H9 (cell line): ENCODE results near the gene ILF2. TPM values are rescaled to one million over a fixed set of nuclear protein-coding genes. Genes with fewer than 3 reads are reported as not detected.

Experiments used
- DNase-seq: peaks from one replicate; pipeline ENCODE4 v3.0.0-alpha.2; 2017
- H2AFZ ChIP-seq: one replicate; pipeline ENCODE4 v1.6.1; 2013; ENCODE audit warnings: mild to moderate bottlenecking, low read length, control low read depth, moderate library complexity
- H2AK5ac ChIP-seq: 2 replicates; pipeline ENCODE4 v1.6.1; 2013; ENCODE audit warnings: low read length, control low read depth, mixed read lengths; ENCODE audit not compliant: insufficient read length
- H2BK120ac ChIP-seq: one replicate; pipeline ENCODE4 v1.6.1; 2013; ENCODE audit warnings: low read depth, mild to moderate bottlenecking, low read length, control low read depth, inconsistent platforms; ENCODE audit not compliant: poor library complexity, severe bottlenecking
- H2BK12ac ChIP-seq: 2 replicates; pipeline ENCODE4 v1.6.1; 2013; ENCODE audit warnings: low read length, control low read depth, mixed read lengths, low read depth; ENCODE audit not compliant: insufficient read length
- H2BK15ac ChIP-seq: 2 replicates; pipeline ENCODE4 v1.6.1; 2013; ENCODE audit warnings: low read depth, low read length, control low read depth
- H2BK20ac ChIP-seq: one replicate; pipeline ENCODE4 v1.6.1; 2013; ENCODE audit warnings: low read depth, mild to moderate bottlenecking, low read length, control low read depth, inconsistent platforms; ENCODE audit not compliant: poor library complexity, severe bottlenecking
- H2BK5ac ChIP-seq: 2 replicates; pipeline ENCODE4 v1.6.1; 2013; ENCODE audit warnings: low read length, control low read depth, mixed read lengths; ENCODE audit not compliant: insufficient read length
- H3K14ac ChIP-seq: 2 replicates; pipeline ENCODE4 v1.6.1; 2013; ENCODE audit warnings: low read length, control low read depth; ENCODE audit not compliant: insufficient read depth
- H3K18ac ChIP-seq: 2 replicates; pipeline ENCODE4 v1.6.1; 2013; ENCODE audit warnings: low read depth, mild to moderate bottlenecking, mixed read lengths, low read length, control low read depth; ENCODE audit not compliant: insufficient read length
- H3K23ac ChIP-seq: 2 replicates; pipeline ENCODE4 v1.6.1; 2013; ENCODE audit warnings: low read length, control low read depth, mixed read lengths, low read depth; ENCODE audit not compliant: insufficient read length
- H3K23me2 ChIP-seq: 2 replicates; pipeline ENCODE4 v1.6.1; 2013; ENCODE audit warnings: low read depth, mild to moderate bottlenecking, mixed read lengths, low read length, control low read depth; ENCODE audit not compliant: insufficient read length, poor library complexity, severe bottlenecking
- H3K27ac ChIP-seq: 2 replicates; pipeline ENCODE4 v1.5.1; 2013; ENCODE audit warnings: low read length, control low read depth, mixed read lengths, low read depth; ENCODE audit not compliant: insufficient read length
- H3K27me3 ChIP-seq: 2 replicates; pipeline ENCODE4 v1.6.1; 2013; ENCODE audit warnings: low read length, control low read depth, inconsistent platforms; ENCODE audit not compliant: insufficient read depth
- H3K4ac ChIP-seq: 2 replicates; pipeline ENCODE4 v1.6.1; 2013; ENCODE audit warnings: low read depth, mild to moderate bottlenecking, control low read depth, inconsistent platforms, low read length, moderate library complexity
- H3K4me1 ChIP-seq: 2 replicates; pipeline ENCODE4 v1.6.1; 2013; ENCODE audit warnings: low read length, control low read depth, inconsistent platforms; ENCODE audit not compliant: insufficient read depth
- H3K4me2 ChIP-seq: 2 replicates; pipeline ENCODE4 v1.6.1; 2013; ENCODE audit warnings: low read length, control low read depth, mixed read lengths; ENCODE audit not compliant: insufficient read length, insufficient read depth
- H3K56ac ChIP-seq: 2 replicates; pipeline ENCODE4 v1.6.1; 2013; ENCODE audit warnings: low read depth, mild to moderate bottlenecking, mixed read lengths, low read length, control low read depth; ENCODE audit not compliant: insufficient read length
- H3K79me1 ChIP-seq: 2 replicates; pipeline ENCODE4 v1.6.1; 2013; ENCODE audit warnings: low read depth, mild to moderate bottlenecking, moderate library complexity, low read length, control low read depth, inconsistent platforms; ENCODE audit not compliant: insufficient read depth, poor library complexity, severe bottlenecking
- H3K79me2 ChIP-seq: 2 replicates; pipeline ENCODE4 v1.6.1; 2013; ENCODE audit warnings: low read length, control low read depth, inconsistent platforms; ENCODE audit not compliant: insufficient read depth
- H3K9ac ChIP-seq: 2 replicates; pipeline ENCODE4 v1.6.1; 2013; ENCODE audit warnings: low read length, control low read depth, mixed read lengths; ENCODE audit not compliant: insufficient read length; ENCODE audit errors: extremely low read depth
- H3K9me3 ChIP-seq: one replicate; pipeline ENCODE4 v1.6.1; 2013; ENCODE audit warnings: low read depth, low read length, inconsistent platforms; ENCODE audit not compliant: control insufficient read depth
- H3T11ph ChIP-seq: one replicate; pipeline ENCODE4 v1.6.1; 2013; ENCODE audit warnings: mild to moderate bottlenecking, low read length, control low read depth, inconsistent platforms
- H4K20me1 ChIP-seq: one replicate; pipeline ENCODE4 v1.6.1; 2013; ENCODE audit not compliant: control insufficient read depth, insufficient read length, insufficient read depth
- H4K5ac ChIP-seq: 2 replicates; pipeline ENCODE4 v1.6.1; 2013; ENCODE audit warnings: low read depth, mild to moderate bottlenecking, mixed read lengths, low read length, control low read depth; ENCODE audit not compliant: insufficient read length
- H4K8ac ChIP-seq: replicated peaks from 2 replicates; pipeline ENCODE4 v1.6.1; 2013; ENCODE audit warnings: low read length, control low read depth, mixed read lengths, low read depth; ENCODE audit not compliant: insufficient read length
- H4K91ac ChIP-seq: 2 replicates; pipeline ENCODE4 v1.6.1; 2013; ENCODE audit warnings: low read depth, mild to moderate bottlenecking, moderate library complexity, mixed read lengths, low read length, control low read depth; ENCODE audit not compliant: insufficient read length
- H3K27ac Mint-ChIP-seq, 3 experiments: 2 replicates in 2 of 3; 3 replicates in 1 of 3; pipeline ENCODE4 v1.8.0; 2020 to 2021; ENCODE audit warnings: mixed read lengths in 3 of 3, mild to moderate bottlenecking in 1 of 3, moderate library complexity in 1 of 3
- H3K27me3 Mint-ChIP-seq: 2 replicates; pipeline ENCODE4 v1.8.0; 2021; ENCODE audit warnings: low read depth, mild to moderate bottlenecking, moderate library complexity, mixed read lengths
- H3K36me3 Mint-ChIP-seq, 3 experiments: 2 replicates in 2 of 3; 3 replicates in 1 of 3; pipeline ENCODE4 v1.8.0; 2020 to 2021; ENCODE audit warnings: low read depth in 3 of 3, mixed read lengths in 3 of 3; ENCODE audit not compliant: insufficient read depth in 1 of 3
- H3K4me1 Mint-ChIP-seq, 2 experiments: 2 replicates each; pipeline ENCODE4 v1.8.0; 2020; ENCODE audit warnings: mixed read lengths in 2 of 2
- H3K4me3 Mint-ChIP-seq, 2 experiments: 2 replicates in 1 of 2; 3 replicates in 1 of 2; pipeline ENCODE4 v1.8.0; 2020 to 2021; ENCODE audit warnings: mild to moderate bottlenecking in 2 of 2, mixed read lengths in 2 of 2, moderate library complexity in 1 of 2
- H3K9me3 Mint-ChIP-seq, 2 experiments: 2 replicates in 1 of 2; 3 replicates in 1 of 2; pipeline ENCODE4 v1.8.0; 2020; ENCODE audit warnings: mild to moderate bottlenecking in 2 of 2, mixed read lengths in 2 of 2, moderate library complexity in 1 of 2
- CTCF ChIP-seq: fragments of 200-600 bp; sonication (generic); conservative IDR thresholded peaks from 3 replicates; pipeline ENCODE4 v1.8.0; 2021; ENCODE audit warnings: antibody characterized with exemption, mild to moderate bottlenecking
- WGBS: extraction: QIAGEN DNeasy Blood & Tissue Kit; methylation state at CpG from one replicate; pipeline ENCODE4 v1.1.7; 2013; ENCODE audit warnings: missing lambda C conversion rate, low lambda C conversion rate, mixed read lengths; ENCODE audit not compliant: insufficient read length; ENCODE audit errors: extremely low coverage; 5-methylcytosine and 5-hydroxymethylcytosine counted together
- total RNA-seq: library from RNA; stranded (reverse); gene quantifications from 2 replicates; pipeline ENCODE4 v1.2.1, GENCODE V29; 2021

Gene ILF2
- total RNA-seq, 1 experiment from 2014 or later: 357 TPM

- no peaks in the 10 kb centered on the region for H3K27me3 ChIP-seq
- no peak overlapping the region for H4K91ac ChIP-seq
- H3K36me3 Mint-ChIP-seq: peaks cover 0 to 2% (median 0%) of the 10 kb centered on the region in 3 experiments; a peak in 1 of 7 replicates
- no peak overlapping the region for H3K56ac ChIP-seq
- peak overlapping the region; percentile 44 for H3K18ac ChIP-seq
- H3K4me1 Mint-ChIP-seq: peaks cover 22 to 23% of the 10 kb centered on the region in 2 experiments
- H2BK12ac ChIP-seq: no peak overlapping the region
- H2BK15ac ChIP-seq: no peak overlapping the region
- H4K8ac ChIP-seq: no peak overlapping the region
- no peaks in the 10 kb centered on the region for H3K79me2 ChIP-seq
- H2BK5ac ChIP-seq: no peak overlapping the region
- no peak overlapping the region for H3K9ac ChIP-seq
- H3K23ac ChIP-seq: no peak overlapping the region
- no peak for TF ChIP-seq CTCF
- H3K4ac ChIP-seq: no peak overlapping the region
- H4K20me1 ChIP-seq: no peaks in the 10 kb centered on the region
- H2BK20ac ChIP-seq: no peak overlapping the region
- H3K4me2 ChIP-seq: peak overlapping the region; percentile 8
- H2AK5ac ChIP-seq: no peak overlapping the region
- H4K5ac ChIP-seq: no peak overlapping the region
- no peak overlapping the region for H2BK120ac ChIP-seq
- H3K9me3 Mint-ChIP-seq: no peaks in the 10 kb centered on the region
- no peak overlapping the region for H3K27ac ChIP-seq
- H3K14ac ChIP-seq: peak overlapping the region; percentile 70; the same call in 1 of the 2 replicates
- WGBS: no CpG with 5 or more reads among the region's 12 CpGs
- peak overlapping the region; percentile 88 to 95 (median 90) for H3K27ac Mint-ChIP-seq
- DNase-seq: peak; percentile 75
- H3T11ph ChIP-seq: no peak overlapping the region
- H3K9me3 ChIP-seq: no peaks in the 10 kb centered on the region
- no peak overlapping the region for H2AFZ ChIP-seq
- H3K79me1 ChIP-seq: no peaks in the 10 kb centered on the region
- peak overlapping the region in 1 of 2 experiments; percentile 51; a peak in 2 of 5 replicates for H3K4me3 Mint-ChIP-seq
- no peaks in the 10 kb centered on the region for H3K23me2 ChIP-seq
- no peaks in the 10 kb centered on the region for H3K27me3 Mint-ChIP-seq
- H3K4me1 ChIP-seq: peaks cover 12% of the 10 kb centered on the region; the same call in 1 of the 2 replicates
These were observed 26.6 kb upstream of the ILF2 start for GRCh38 chr1:153697191-153698019.
